CD4-positive, alpha-beta T cell (primary cell): ENCODE measurements around the gene PRSS27. TPM values are rescaled to one million over a fixed set of nuclear protein-coding genes. Genes with fewer than 3 reads are reported as not detected.
"Not testable (repeated sequence)": the region's sequence is repeated elsewhere in the genome, so short reads cannot be mapped to it uniquely, and the experiment has no call there.

Source experiments
- ATAC-seq: fragments of 200-7000 bp; cut with Tn5 transposase; one replicate; pipeline ENCODE4 v1.10.0; 2022; ENCODE audit warnings: mild to moderate bottlenecking; ENCODE audit not compliant: poor library complexity
- CTCF ChIA-PET: fragments of 350-600 bp; sonication (Branson Sonifier 250); formaldehyde crosslinking; loops from one replicate; lab custom pipeline; 2021; ENCODE audit warnings: antibody characterized with exemption, inconsistent platforms; lab: Charles Lee
- POLR2A ChIA-PET: fragments of 350-600 bp; sonication (Branson Sonifier 250); formaldehyde crosslinking; loops from one replicate; lab custom pipeline; 2021; ENCODE audit warnings: antibody characterized with exemption, inconsistent platforms; lab: Charles Lee
- DNase-seq, 14 experiments: peaks; one replicate each; pipeline ENCODE4 v3.0.0-alpha.2; 2013 to 2020; ENCODE audit warnings: mixed read lengths in 2 of 14
- H3K27ac ChIP-seq, 2 donors: one replicate each; pipeline versions ENCODE4 v1.5.1 to v1.7.0; 2013; ENCODE audit warnings: low read length in 2 of 2, low read depth in 1 of 2, mild to moderate bottlenecking in 1 of 2
- H3K27me3 ChIP-seq, 2 experiments: 1 replicate in 1 of 2; 2 replicates in 1 of 2; pipeline versions ENCODE4 v1.6.1 to v1.7.0; 2013; ENCODE audit warnings: low read length in 2 of 2, control low read depth in 1 of 2, mild to moderate bottlenecking in 1 of 2, moderate library complexity in 1 of 2; ENCODE audit not compliant: insufficient read depth in 2 of 2, control insufficient read depth in 1 of 2
- H3K36me3 ChIP-seq: one replicate; pipeline ENCODE4 v1.6.1; 2013; ENCODE audit warnings: low read length, control low read depth; ENCODE audit not compliant: insufficient read depth
- H3K4me1 ChIP-seq: one replicate; pipeline ENCODE4 v1.6.1; 2013; ENCODE audit warnings: low read length, control low read depth; ENCODE audit not compliant: insufficient read depth
- H3K4me3 ChIP-seq: one replicate; pipeline ENCODE4 v1.5.1; 2013; ENCODE audit warnings: mild to moderate bottlenecking, low read length, moderate library complexity
- H3K9me3 ChIP-seq, 2 experiments: 1 replicate in 1 of 2; 2 replicates in 1 of 2; pipeline versions ENCODE4 v1.6.1 to v1.7.0; 2013; ENCODE audit warnings: low read length in 2 of 2, mild to moderate bottlenecking in 2 of 2, control low read depth in 1 of 2, moderate library complexity in 1 of 2; ENCODE audit not compliant: control insufficient read depth in 1 of 2, insufficient read depth in 1 of 2
- H3K27ac Mint-ChIP-seq: one replicate; pipeline ENCODE4 v1.8.0; 2020; ENCODE audit warnings: mixed read lengths
- H3K27me3 Mint-ChIP-seq: one replicate; pipeline ENCODE4 v1.8.0; 2021; ENCODE audit warnings: mixed read lengths
- H3K36me3 Mint-ChIP-seq: one replicate; pipeline ENCODE4 v1.8.0; 2021; ENCODE audit warnings: low read depth, mixed read lengths
- H3K4me1 Mint-ChIP-seq: one replicate; pipeline ENCODE4 v1.8.0; 2021; ENCODE audit warnings: low read depth, mixed read lengths
- H3K4me3 Mint-ChIP-seq: one replicate; pipeline ENCODE4 v1.8.0; 2020; ENCODE audit warnings: mild to moderate bottlenecking, mixed read lengths
- H3K9me3 Mint-ChIP-seq: one replicate; pipeline ENCODE4 v1.8.0; 2020; ENCODE audit warnings: mixed read lengths
- intact Hi-C, 2 experiments: fragments of 100-400 bp; cut with DNase I in 1 of 2; cut with micrococcal nuclease in 1 of 2; formaldehyde crosslinking; loops; one replicate each; pipeline versions ENCODE4 v1.15.1 to v1.9.0; 2023 to 2025; cut with DNase I, micrococcal nuclease
- total RNA-seq, 174 experiments: library from RNA in 2 of 174; stranded (reverse) in 2 of 174; gene quantifications; one replicate each; pipeline ENCODE4 v1.2.3 and lab custom pipeline; 2021 to 2026
- TF ChIP-seq, protein P1 (sequence below): fragments of 200-600 bp; IDR thresholded peaks from one replicate; pipeline ENCODE4 v1.8.0; 2022; ENCODE audit warnings: antibody characterized with exemption, mild to moderate bottlenecking

PRSS27 gene
- total RNA-seq, 2 experiments from 2014 or later = 0.28 to 0.44 TPM

DNA sequence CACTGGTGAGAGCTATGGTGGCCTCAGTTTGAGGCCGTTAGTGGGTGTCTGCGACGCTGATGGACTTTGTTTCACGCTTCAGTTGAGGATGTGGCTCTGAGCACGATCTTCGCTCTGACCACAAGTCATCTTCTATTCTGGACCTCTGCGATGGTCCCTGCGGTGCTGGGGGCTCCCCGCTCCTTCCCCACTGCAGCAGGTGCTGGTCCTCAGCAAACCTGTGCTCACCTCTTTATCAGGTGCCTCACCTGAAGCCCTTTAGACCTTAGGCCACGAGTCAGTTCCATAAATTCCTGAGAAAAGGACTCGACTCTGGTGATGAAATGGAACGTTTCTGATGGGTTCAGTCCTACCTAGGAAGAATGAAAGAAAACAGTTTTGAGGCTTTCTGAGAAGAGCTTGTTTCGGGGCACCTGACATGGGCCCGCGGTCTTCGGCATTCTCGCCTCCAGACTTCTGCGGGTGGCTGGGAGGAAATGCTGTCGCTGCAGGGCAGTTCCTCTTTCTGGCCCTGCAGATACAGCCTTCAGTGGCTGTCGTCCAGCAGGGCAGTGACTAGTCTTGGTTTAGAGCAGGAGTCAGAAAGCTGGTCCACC, 33.0 kb downstream of the PRSS27 start:
- ChIA-PET CTCF (no interaction called here), POLR2A (no interaction called here)
- DNase-seq = peak in 5 of 14 experiments; percentile 11 to 60 (median 34)
- peak overlapping the region in 1 of 2 donors; percentile 28 for H3K27ac ChIP-seq
- intact Hi-C loops = no loop called here
- peak overlapping the region; percentile 63 for H3K4me3 Mint-ChIP-seq
- H3K4me3 ChIP-seq = peak overlapping the region; percentile 12
- no peaks in the 10 kb centered on the region for H3K27me3 Mint-ChIP-seq
- peaks cover 28% of the 10 kb centered on the region for H3K4me1 Mint-ChIP-seq
- ATAC-seq = no peak
- H3K27ac Mint-ChIP-seq = peak overlapping the region; percentile 63
- H3K27me3 ChIP-seq = no peaks in the 10 kb centered on the region
- H3K4me1 ChIP-seq = peaks cover 34% of the 10 kb centered on the region
- peaks cover 22% of the 10 kb centered on the region for H3K36me3 ChIP-seq
- TF ChIP-seq, protein P1, sequence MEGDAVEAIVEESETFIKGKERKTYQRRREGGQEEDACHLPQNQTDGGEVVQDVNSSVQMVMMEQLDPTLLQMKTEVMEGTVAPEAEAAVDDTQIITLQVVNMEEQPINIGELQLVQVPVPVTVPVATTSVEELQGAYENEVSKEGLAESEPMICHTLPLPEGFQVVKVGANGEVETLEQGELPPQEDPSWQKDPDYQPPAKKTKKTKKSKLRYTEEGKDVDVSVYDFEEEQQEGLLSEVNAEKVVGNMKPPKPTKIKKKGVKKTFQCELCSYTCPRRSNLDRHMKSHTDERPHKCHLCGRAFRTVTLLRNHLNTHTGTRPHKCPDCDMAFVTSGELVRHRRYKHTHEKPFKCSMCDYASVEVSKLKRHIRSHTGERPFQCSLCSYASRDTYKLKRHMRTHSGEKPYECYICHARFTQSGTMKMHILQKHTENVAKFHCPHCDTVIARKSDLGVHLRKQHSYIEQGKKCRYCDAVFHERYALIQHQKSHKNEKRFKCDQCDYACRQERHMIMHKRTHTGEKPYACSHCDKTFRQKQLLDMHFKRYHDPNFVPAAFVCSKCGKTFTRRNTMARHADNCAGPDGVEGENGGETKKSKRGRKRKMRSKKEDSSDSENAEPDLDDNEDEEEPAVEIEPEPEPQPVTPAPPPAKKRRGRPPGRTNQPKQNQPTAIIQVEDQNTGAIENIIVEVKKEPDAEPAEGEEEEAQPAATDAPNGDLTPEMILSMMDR = no peak
- H3K9me3 ChIP-seq = no peaks in the 10 kb centered on the region
- peaks cover 3% of the 10 kb centered on the region for H3K36me3 Mint-ChIP-seq
- H3K9me3 Mint-ChIP-seq = no peaks in the 10 kb centered on the region

DNA sequence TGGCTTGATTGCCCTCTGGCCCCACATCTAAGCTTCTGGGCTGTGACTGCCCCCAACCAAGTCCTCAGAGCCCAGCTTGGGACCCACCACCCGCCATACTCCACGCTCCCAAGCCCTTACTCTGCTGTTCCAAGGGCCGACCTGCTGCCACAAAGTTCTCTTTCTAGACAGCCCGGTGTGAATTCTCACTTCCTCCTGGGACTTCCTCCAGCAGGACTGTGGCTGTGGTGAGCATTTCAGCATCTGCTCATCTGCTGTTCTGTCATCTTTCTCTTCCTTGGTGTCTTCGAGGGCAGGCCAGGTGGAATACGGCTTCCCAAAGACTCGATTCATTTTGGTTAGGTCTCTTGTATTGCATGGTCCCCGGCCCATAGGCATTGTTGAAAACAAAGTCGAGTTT, 33.9 kb downstream of the PRSS27 start:
- peaks cover 13% of the 10 kb centered on the region for H3K36me3 ChIP-seq
- H3K4me1 Mint-ChIP-seq = peaks cover 31% of the 10 kb centered on the region
- ATAC-seq, H3K27me3 Mint-ChIP-seq, H3K4me3 Mint-ChIP-seq, H3K36me3 Mint-ChIP-seq, H3K27ac Mint-ChIP-seq, DNase-seq, H3K9me3 ChIP-seq, H3K4me3 ChIP-seq, CTCF ChIA-PET, intact Hi-C loops, H3K27ac ChIP-seq, POLR2A ChIA-PET, H3K27me3 ChIP-seq, H3K9me3 Mint-ChIP-seq: not testable (repeated sequence)
- peaks cover 43% of the 10 kb centered on the region for H3K4me1 ChIP-seq

DNA sequence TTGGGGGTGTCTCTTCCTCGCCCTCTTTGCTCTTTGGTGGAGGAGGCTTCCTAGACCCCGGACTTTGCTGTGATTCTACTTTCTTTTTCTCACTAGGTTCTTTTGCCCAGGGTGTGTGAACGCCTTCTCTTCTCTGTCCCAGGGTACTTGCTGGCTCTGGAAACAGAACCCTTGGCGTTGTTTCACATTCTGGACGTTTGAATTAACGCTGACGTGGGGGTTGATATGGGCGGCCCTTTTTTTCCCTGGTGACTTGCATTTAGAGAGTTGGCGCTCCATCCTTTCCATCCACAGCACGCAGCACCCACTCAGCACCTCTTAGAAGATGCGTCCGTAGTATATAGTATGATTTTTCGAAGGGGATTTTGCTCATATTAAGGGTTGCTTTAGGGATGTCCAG, 37.0 kb downstream of the PRSS27 start:
- Mint-ChIP-seq H3K4me1 (peaks cover 25% of the 10 kb centered on the region), H3K4me3 (peak overlapping the region; percentile 96), H3K27ac (peak overlapping the region; percentile 91)
- H3K36me3 Mint-ChIP-seq, H3K9me3 Mint-ChIP-seq, H3K27me3 Mint-ChIP-seq, H3K9me3 ChIP-seq, H3K27me3 ChIP-seq, H3K36me3 ChIP-seq, ATAC-seq, DNase-seq: not testable (repeated sequence)
- ChIA-PET POLR2A (interaction anchor here (0.6 to 1.7 kb wide), 5 partner anchors 8 to 229 kb away, joined by 3 to 9 read pairs (median 5); partner anchors contain the start of gene FLYWCH1), CTCF (interaction anchor here (1.3 kb wide), 1 partner anchor 185 kb away, joined by 3 read pairs; no protein-coding TSS in a partner anchor)
- peaks cover 38% of the 10 kb centered on the region for H3K4me1 ChIP-seq
- H3K4me3 ChIP-seq = peak overlapping the region; percentile 100
- intact Hi-C loops = loop anchor here in 1 of 2 experiments (5.0 kb wide), 1 partner anchor 636 kb away; the partner anchor contains the start of genes NTHL1 and TSC2
- H3K27ac ChIP-seq = peak overlapping the region; percentile 66 to 73

DNA sequence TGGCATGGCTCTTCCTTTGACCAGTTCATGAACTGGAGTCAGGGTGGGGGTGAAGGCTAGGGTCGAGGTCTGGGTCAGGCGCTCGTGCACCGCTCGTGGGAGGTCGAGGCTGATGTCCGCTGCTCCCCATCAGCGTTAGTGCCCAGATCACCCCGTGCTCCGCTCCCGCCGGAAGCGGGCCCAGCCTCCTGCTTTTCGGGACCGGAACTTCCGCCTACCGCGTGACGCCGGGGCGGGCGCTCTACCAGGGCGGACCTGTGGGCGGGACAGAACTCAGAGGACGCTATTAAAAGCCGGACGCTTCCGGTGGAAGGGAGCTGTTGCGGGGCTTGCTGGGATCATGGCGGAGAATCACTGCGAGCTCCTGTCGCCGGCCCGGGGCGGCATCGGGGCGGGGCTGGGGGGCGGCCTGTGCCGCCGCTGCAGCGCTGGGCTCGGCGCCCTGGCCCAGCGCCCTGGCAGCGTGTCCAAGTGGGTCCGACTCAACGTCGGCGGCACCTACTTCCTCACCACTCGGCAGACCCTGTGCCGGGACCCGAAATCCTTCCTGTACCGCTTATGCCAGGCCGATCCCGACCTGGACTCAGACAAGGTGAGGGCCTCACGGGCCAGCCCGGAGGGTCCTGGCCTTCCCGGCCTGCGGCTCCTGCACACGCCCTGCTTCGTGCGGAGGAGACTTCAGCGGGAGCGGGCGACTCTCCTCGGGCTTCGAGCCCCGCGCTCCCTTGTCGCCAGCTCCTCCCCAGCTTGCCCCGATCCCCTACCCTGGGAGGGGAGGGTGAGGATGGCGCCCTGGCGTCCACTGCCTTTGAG, 37.6 kb downstream of the PRSS27 start, which contains the start of gene KCTD5:
Gene KCTD5 (plus strand): TSS at position 315 of the 813 bp plus-strand sequence. CDS start 26 bp downstream, at position 341.
- H3K9me3 ChIP-seq = no peaks in the 10 kb centered on the region
- Mint-ChIP-seq H3K4me1 (peaks cover 20% of the 10 kb centered on the region), H3K4me3 (peak within 1 kb of the TSS; percentile 96), H3K36me3 (peaks cover 6% of the 10 kb centered on the region), H3K9me3 (no peaks in the 10 kb centered on the region), H3K27me3 (no peaks in the 10 kb centered on the region), H3K27ac (peak within 1 kb of the TSS; percentile 91)
- H3K4me1 ChIP-seq = peaks cover 32% of the 10 kb centered on the region
- H3K27me3 ChIP-seq = no peaks in the 10 kb centered on the region
- CTCF ChIA-PET = interaction anchor here (1.3 kb wide), 1 partner anchor 186 kb away, joined by 3 read pairs; no protein-coding TSS in a partner anchor
- TF ChIP-seq, protein P1 = no peak
- no peaks in the 10 kb centered on the region for H3K36me3 ChIP-seq
- H3K27ac ChIP-seq = peak within 1 kb of the TSS; percentile 73 to 77
- peak; percentile 96 for ATAC-seq
- peak; percentile 93 to 97 (median 94) for DNase-seq
- peak within 1 kb of the TSS; percentile 100 for H3K4me3 ChIP-seq
- intact Hi-C loops = loop anchor here in 1 of 2 experiments (1.0 to 5.0 kb wide), 4 partner anchors 9 to 635 kb away; partner anchors contain the start of genes NTHL1, SRRM2 and TSC2
- POLR2A ChIA-PET = interaction anchor here (0.6 to 1.7 kb wide), 23 partner anchors 8 to 900 kb away, joined by 3 to 30 read pairs (median 3); partner anchors contain the start of genes AMDHD2, ELOB, FLYWCH1 and FLYWCH2

DNA sequence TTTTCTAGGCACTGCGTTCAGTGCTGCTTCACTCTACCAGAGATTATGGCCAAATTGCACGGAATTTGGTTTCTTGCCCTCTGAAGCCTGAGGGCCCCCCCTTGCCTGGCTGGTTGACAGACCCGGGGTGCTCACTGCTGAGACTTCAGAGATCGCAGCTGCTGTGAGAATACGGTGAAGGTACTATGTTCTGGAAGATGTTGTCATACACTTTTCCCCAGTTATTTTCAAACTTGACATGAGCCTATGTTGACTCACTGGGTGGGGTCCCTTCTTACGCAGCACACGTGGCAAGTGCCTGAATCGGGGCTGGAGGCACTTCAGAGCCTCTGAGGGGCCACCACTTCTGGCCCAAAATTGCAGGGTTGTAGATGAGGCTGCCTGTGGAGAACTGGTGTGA, 39.7 kb downstream of the PRSS27 start:
- ATAC-seq, H3K4me3 ChIP-seq, H3K4me3 Mint-ChIP-seq, H3K27ac Mint-ChIP-seq, POLR2A ChIA-PET, H3K9me3 ChIP-seq, CTCF ChIA-PET, H3K27me3 Mint-ChIP-seq, H3K36me3 Mint-ChIP-seq, H3K36me3 ChIP-seq, H3K9me3 Mint-ChIP-seq, H3K27me3 ChIP-seq, DNase-seq, H3K27ac ChIP-seq: not testable (repeated sequence)
- intact Hi-C loops = loop anchor here in 1 of 2 experiments (5.0 kb wide), 1 partner anchor 633 kb away; the partner anchor contains the start of genes NTHL1 and TSC2
- H3K4me1 ChIP-seq = peaks cover 24% of the 10 kb centered on the region
- H3K4me1 Mint-ChIP-seq = peaks cover 11% of the 10 kb centered on the region
